Activated T-helper 1 cell treated with anti-CD3 and anti-CD28 coated beads, Interleukin-2, amount 50 U/mL, for 16 hours (primary cell): ENCODE measurements around the gene ARHGAP19.

ENCODE experiments used
- DNase-seq, 2 donors: peaks; one replicate each; pipeline ENCODE4 v3.0.0-alpha.2; 2020; ENCODE audit warnings: low read depth in 1 of 2, low spot score in 1 of 2

Gene ARHGAP19

DNA sequence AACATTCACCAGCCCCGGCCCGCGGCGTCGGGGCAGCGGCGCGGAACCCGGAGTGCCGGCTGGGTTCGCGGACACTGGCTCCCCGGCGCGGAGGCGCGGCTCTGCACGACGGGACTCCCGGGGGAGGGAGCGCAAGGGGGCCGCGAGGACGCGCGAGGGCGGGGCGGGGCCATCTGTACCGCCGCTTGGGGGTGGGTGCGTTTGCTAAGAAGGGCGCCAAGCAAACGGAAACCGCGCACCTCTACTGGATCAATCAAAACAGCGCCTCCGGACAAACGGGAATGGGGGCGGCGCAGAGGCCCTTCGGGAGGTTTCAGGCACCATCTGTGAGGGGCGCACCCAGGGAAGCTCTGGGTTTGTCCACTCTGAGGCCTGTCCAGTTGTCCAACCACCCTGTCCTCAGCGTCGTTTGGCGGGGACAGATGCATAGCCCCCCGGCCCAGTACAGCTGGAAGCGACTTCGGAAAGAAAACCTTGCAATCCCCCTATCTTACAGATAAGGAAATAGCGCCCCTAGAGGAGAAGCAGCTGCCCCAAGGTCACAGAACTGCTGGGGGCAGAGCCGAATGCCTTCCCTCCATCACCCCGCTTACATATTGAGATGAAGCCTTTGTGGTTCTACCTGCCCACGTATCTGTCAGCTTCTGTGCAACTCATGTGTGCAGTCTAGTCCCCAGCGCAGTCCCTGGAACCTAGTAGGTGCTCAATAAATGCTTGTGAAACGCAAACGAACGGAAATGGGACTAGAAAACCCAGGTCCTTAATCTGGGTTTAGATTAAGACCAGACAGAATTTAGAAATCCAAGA is 96.0 kb downstream of the ARHGAP19 start:
- peak; percentile 24 to 44 for DNase-seq

DNA sequence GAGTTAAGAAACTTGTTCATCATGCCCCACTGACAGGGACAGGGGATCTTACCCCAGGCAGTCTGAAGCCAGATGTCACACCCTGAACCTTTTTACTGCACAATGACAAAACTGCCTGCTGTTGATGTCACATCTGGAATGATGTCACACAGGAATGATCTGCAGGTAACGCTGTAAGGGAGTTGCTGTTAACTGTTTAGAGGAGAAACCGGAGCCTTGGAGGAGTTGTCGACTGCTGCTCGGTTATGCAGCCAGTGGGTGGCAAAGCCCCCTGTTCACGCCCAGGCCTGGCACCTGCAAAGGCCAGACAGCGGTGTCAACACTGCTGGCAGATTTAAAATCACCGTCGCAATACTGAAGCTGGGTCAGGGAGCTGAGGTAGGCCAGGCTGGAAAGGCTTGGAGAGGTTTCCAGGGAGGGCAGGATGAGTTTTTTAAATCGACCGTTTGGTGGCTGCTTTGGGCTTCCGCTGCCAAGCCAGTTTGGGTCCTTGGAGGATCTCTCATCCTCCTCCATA is 96.7 kb downstream of the ARHGAP19 start:
- DNase-seq: no peak

- no peak for DNase-seq
Observed at GRCh38 chr10:97192952-97193435, 99.4 kb downstream of the ARHGAP19 start.

GRCh38 chr10:97190450-97190849 is 102.0 kb downstream of the ARHGAP19 start:
- no peak for DNase-seq

GRCh38 chr10:97188261-97188711 is 104.2 kb downstream of the ARHGAP19 start:
- no peak for DNase-seq

GRCh38 chr10:97186911-97187310 is 105.5 kb downstream of the ARHGAP19 start:
- DNase-seq: no peak

GRCh38 chr10:97185326-97186058 is 106.9 kb downstream of the ARHGAP19 start, which contains the start of gene SLIT1:
Gene SLIT1 (minus strand): TSS chr10:97185959. CDS start chr10:97185674, 285 bp downstream.
- DNase-seq: no peak

DNA sequence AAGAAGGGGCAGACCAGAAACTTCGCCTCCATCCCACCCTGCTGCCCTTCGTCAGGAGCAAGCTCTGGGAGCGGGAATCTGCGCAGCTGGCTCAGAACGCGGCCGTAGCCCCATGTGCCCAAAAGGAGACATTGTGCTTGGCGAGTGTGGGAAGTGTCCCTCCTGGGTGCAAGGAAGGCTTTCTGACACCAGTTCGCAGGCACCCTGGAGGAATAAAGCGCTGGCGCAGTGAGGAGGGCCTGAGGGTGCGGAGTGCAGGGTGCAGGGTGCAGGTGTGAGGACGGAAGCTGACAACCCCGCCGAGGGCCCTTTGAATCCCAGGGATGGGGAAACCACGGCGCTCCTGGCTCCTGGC is 107.5 kb downstream of the ARHGAP19 start:
- no peak for DNase-seq

DNA sequence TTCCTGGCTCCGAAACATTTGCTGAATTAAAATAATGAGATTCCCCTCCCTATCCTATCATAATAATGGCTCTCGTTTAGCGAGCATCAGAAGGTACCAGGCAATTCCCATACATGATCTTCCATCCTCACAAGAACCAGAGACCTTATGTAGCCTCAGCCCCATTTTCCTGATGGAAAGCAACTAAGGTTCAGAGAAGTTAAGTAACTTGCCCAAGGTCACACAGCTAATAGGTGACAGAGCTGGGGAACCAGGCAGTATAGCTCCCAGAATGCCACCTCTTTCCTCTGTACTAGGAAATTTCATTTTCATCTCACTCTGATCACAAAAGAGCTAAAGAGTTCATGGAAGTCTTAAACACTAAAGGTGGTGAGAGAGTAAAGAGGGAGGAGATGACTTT is 109.1 kb downstream of the ARHGAP19 start:
- no peak for DNase-seq

GRCh38 chr10:97182288-97182990 is 110.0 kb downstream of the ARHGAP19 start:
- DNase-seq: no peak

GRCh38 chr10:97180986-97181385 is 111.5 kb downstream of the ARHGAP19 start:
- DNase-seq: no peak

- no peak for DNase-seq
Observed at GRCh38 chr10:97180363-97180755, 112.1 kb downstream of the ARHGAP19 start.

- no peak for DNase-seq
Observed at GRCh38 chr10:97179731-97180362, 112.6 kb downstream of the ARHGAP19 start.

DNA sequence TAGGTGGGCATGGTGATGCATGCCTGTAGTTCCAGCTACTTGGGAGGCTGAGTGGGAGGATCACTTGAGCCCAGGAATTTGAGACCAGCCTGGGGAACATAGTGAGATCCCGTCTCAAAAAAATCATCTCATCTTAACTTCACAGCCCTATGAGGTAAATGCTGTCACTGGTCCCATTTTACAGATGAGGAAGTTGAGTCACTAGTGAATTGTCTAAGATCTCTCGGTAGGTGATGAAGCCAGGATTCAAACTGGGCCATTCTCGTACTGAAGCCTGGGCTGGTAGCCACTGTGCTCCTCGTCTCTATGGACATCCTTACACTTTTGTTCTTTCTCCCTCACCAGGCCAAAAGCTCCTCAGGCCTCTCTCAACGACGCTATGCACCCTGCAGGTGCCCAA is 113.1 kb downstream of the ARHGAP19 start:
- DNase-seq: no peak

DNA sequence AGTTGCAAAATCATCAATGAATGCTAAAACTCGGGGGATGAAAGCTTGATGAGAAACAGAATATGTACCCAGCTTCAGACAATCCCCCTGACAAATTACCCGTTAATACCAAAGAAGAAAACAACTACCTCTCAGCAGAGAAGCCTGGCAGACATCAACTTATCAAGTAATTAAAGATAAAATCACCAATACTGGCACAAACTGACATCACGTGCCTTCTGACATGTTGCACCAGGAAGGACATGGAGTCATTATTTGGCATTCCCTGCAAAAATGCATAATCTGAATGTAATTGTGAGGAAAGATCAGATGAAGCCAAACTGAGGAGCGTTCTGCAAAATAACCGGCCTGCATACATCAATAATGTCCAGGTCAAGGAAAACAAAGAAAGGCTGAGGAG is 114.4 kb downstream of the ARHGAP19 start:
- no peak for DNase-seq

- no peak for DNase-seq
Observed at GRCh38 chr10:97176226-97176625, 116.2 kb downstream of the ARHGAP19 start.

DNA sequence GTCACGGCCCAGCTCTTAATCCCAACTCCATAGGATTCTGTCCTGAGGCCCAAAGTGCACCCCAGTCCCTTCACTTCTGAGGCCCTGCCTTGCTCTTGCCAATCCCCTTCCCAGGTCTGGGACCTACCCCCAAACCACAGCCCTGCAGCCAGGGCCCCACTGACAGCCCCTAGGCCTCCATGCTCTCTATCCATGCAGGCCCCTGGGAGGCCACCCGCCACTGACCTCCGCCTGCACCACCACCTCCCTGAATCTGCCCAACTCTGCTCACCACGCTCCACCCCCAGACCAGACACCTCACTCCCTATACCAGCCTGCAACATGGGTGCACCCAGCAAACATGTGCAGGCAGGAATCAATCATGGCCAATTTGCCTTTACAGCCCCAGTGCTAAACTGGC is 116.9 kb downstream of the ARHGAP19 start:
- no peak for DNase-seq

DNA sequence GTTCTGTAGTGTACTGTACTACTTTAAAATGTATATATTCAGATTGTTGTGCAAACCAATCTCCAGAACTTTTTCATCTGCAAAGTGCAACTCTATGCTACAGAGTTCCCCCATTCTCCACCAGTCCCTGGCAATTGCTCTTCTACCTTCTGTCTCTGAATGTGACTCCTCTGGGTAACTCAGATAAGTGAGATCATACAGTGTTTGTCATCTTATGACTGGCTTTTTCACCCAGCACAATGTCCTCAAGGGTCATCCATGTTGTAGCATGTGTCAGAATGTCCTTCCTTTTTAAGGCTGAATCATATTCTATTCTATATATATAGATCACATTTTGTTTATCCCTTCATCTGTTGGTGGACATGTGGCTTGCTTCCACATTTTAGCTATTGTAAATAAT is 117.5 kb downstream of the ARHGAP19 start:
- no peak for DNase-seq

DNA sequence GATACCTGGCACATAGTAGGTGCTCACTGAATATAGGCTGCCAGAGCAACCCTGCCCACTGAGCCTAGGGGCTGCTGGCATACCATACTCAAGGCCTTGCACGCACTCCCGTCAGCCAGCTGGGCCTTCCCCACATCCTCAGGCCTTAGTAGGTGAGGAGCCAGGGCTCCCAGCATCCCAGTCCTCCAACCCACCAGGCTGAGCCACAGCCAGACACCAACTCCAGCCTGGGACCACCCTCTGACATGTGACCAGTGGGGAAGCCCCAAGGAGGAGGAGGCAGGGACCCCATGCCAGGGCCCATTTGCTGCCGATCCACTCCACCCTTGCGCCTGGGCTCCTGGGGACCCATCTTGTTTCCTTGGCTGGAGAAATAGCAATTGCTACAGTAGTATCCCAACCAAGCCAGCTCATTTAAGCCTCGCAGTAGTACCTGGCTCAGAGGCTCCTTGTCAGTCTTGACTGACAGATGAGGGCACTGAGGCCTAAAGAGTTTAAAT is 118.1 kb downstream of the ARHGAP19 start:
- no peak for DNase-seq

GRCh38 chr10:97173036-97173435 is 119.4 kb downstream of the ARHGAP19 start:
- no peak for DNase-seq
